KOPT-K1 (cell line): ENCODE results near the gene TAAR2.
"Not testable (repeated sequence)": the region's sequence is repeated elsewhere in the genome, so short reads cannot be mapped to it uniquely, and the experiment has no call there.

Experiments used
- H3K27ac ChIP-seq: fragments of 200-600 bp; sonication (generic); 2 replicates; pipeline ENCODE4 v1.5.1; 2016; ENCODE audit warnings: antibody characterized with exemption, mild to moderate bottlenecking, low read depth, low read length; ENCODE audit not compliant: poor library complexity, severe bottlenecking
- H3K36me3 ChIP-seq: fragments of 200-600 bp; sonication (generic); 2 replicates; pipeline ENCODE4 v1.5.1; 2017; ENCODE audit warnings: antibody characterized with exemption, mild to moderate bottlenecking, low read length, moderate library complexity; ENCODE audit not compliant: insufficient read depth
- H3K9me3 ChIP-seq: fragments of 200-600 bp; sonication (generic); 2 replicates; pipeline ENCODE4 v1.5.1; 2017; ENCODE audit warnings: antibody characterized with exemption, low read length, mild to moderate bottlenecking; ENCODE audit not compliant: insufficient read depth, poor library complexity, severe bottlenecking

Gene TAAR2

GRCh38 chr6:132624175-132624574 lies at the start of gene TAAR2:
Gene TAAR2 (minus strand): TSS chr6:132624275. CDS start chr6:132624275, 0 bp downstream.
- Histone ChIP-seq H3K36me3 (no peaks in the 10 kb centered on the region), H3K9me3 (no peaks in the 10 kb centered on the region), H3K27ac (no peak within 1 kb of the TSS)

DNA sequence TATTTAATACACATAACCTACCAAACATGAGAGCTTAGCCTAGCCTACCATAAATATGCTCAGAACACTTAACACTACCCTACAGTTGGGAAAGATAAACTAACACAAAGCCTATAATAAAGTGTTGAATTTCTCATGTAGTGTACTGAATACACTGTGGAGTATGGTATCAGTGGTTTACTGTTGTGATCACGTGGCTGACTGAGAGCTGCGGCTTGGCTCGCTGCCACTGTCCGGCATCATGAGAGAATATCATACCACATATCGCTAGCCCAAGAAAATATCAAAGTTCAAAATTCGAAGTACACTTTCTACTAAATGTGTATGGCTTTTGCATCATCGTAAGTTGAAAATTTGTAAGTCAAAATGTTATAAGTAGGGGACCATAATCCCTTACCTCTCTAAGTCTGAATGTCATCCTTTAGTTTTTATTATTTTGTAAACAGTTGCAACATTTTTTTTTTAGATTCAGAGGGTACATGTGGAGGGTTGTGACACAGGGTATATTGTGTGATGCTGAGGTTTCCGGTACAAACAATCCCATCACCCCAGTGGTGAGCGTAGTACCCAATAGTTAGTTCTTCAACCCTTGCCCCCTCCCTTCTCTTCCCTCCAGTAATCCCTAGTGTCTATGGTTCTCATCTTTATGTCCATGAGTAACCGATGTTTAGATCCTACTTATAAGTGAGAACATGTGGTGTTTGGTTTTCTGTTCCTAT lies 49.5 kb upstream of the TAAR2 start:
- Histone ChIP-seq H3K27ac (no peak overlapping the region), H3K36me3 (no peaks in the 10 kb centered on the region), H3K9me3 (no peaks in the 10 kb centered on the region)

DNA sequence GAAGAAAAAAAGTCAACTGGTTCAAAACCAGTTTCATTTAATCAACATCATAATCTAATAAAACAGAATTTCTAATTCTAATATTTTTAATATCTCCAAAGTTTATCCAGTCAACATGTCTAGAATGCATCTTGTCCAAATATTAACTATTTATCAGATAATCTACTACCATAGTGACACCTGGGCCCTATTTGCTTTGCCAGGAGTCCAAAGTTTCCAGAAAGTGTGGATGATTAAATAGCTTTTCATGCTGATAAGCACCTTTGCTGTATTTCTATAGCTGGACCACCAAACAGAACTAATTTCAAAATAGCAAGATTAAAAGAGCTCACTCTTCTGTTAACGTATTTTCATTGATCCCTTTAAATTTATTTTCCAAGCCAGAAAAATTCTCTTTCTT lies 47.2 kb upstream of the TAAR2 start:
- H3K36me3 ChIP-seq: no peaks in the 10 kb centered on the region
- no peak overlapping the region for H3K27ac ChIP-seq
- no peaks in the 10 kb centered on the region for H3K9me3 ChIP-seq

- Histone ChIP-seq H3K36me3 (no peaks in the 10 kb centered on the region), H3K27ac (no peak overlapping the region), H3K9me3 (no peaks in the 10 kb centered on the region)
Observed at GRCh38 chr6:132669690-132670291, 45.7 kb upstream of the TAAR2 start.

- Histone ChIP-seq H3K9me3 (no peaks in the 10 kb centered on the region), H3K36me3 (no peaks in the 10 kb centered on the region), H3K27ac (no peak overlapping the region)
Observed at GRCh38 chr6:132666118-132666517, 42.0 kb upstream of the TAAR2 start.

GRCh38 chr6:132664309-132665034 lies 40.4 kb upstream of the TAAR2 start:
- no peak overlapping the region for H3K27ac ChIP-seq
- no peaks in the 10 kb centered on the region for H3K36me3 ChIP-seq
- H3K9me3 ChIP-seq: no peaks in the 10 kb centered on the region

DNA sequence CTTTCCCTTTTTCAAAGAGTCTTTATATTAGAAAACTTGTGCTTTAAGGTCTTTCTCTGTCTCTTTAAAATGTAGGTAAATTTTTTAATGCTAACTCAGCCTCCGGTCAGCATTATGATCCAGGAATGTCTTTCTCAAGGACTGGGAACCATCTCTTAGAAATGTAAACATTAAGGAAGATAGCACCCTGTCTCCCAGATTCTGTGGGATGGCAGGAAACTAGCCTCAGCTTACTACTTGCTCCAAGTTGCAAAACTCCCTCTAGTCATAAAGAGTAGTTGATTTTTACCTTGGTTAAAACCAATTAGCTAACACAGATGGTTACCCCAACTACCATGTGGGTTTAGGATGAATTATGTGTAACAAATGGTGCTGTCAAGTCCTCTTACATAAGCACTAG lies 39.6 kb upstream of the TAAR2 start:
- Histone ChIP-seq H3K36me3 (no peaks in the 10 kb centered on the region), H3K27ac (no peak overlapping the region), H3K9me3 (no peaks in the 10 kb centered on the region)

DNA sequence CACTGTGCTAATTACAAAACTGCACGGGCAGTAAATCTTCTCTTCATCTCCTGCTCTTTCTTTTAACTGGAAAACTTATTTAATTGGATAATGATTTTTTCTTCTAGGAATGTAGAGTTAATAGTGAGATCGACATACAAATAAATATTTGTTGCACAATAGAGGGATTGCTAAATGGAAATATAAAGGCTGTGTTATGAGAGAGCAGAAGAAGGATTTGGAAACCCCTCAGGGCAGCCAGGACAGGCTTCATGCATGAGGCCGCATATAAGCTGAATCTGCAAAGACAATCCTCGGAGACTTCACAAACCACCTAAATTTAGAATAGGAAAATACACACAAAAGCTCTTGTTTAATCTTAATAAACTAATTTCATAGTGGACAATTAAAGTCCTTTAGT lies 37.8 kb upstream of the TAAR2 start:
- Histone ChIP-seq H3K36me3 (no peaks in the 10 kb centered on the region), H3K27ac (no peak overlapping the region), H3K9me3 (no peaks in the 10 kb centered on the region)

GRCh38 chr6:132659082-132659481 lies 35.0 kb upstream of the TAAR2 start, which contains the start of gene TAAR1:
Gene TAAR1 (minus strand): TSS chr6:132659182. CDS start chr6:132646003, 13,179 bp downstream.
- H3K9me3 ChIP-seq: no peaks in the 10 kb centered on the region
- H3K36me3 ChIP-seq: no peaks in the 10 kb centered on the region

DNA sequence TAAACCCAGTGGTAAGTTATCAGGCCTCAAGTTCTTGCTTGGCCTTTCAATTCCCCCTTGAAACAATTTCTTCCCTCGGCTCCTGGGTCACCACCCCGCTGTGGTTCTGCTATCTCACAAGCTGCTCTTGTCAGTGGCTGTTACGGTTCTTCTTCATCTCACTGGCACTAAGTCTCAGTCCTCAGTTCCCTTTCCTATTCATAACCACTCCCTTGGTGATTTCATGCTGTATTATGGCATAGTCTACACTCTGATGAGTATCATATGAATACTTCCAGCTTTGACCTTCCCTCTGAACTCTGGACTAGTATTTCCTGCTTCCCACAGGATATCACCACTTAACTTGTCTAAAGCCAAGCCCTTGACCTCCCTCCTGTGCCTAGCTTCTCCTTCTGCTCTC lies 27.0 kb upstream of the TAAR2 start:
- H3K27ac ChIP-seq: no peak overlapping the region
- no peaks in the 10 kb centered on the region for H3K36me3 ChIP-seq

More at GRCh38 chr6:132659082-132659481, 35.0 kb upstream of the TAAR2 start, which contains the start of gene TAAR1:
- H3K27ac ChIP-seq: no peak within 1 kb of the TSS

GRCh38 chr6:132650429-132650828 lies 26.4 kb upstream of the TAAR2 start:
- H3K9me3 ChIP-seq: no peaks in the 10 kb centered on the region
- no peaks in the 10 kb centered on the region for H3K36me3 ChIP-seq
- H3K27ac ChIP-seq: no peak overlapping the region

More for the DNA sequence above, 27.0 kb upstream of the TAAR2 start:
- H3K9me3 ChIP-seq: no peaks in the 10 kb centered on the region

GRCh38 chr6:132648828-132649227 lies 24.8 kb upstream of the TAAR2 start:
- Histone ChIP-seq H3K27ac (no peak overlapping the region), H3K36me3 (no peaks in the 10 kb centered on the region), H3K9me3 (no peaks in the 10 kb centered on the region)

DNA sequence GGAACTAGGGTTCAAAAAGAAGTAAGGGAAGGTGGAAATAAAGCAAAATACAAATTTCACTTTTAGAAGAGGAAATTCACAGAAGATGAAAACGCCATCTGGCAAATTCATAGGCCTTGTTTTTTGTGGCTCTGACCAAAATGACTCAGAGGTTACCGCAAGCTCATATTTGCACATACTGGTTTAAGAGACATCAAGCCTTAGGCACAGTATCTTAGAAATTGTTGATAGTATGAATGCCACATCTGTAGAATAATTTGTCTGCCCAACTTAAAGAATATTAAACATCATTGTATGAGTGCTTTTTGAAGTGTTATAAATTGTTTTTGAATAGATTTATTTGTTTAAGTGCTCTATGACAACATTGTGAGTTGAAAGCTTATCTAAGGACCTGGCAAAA lies 24.3 kb upstream of the TAAR2 start:
- H3K36me3 ChIP-seq: no peaks in the 10 kb centered on the region
- no peaks in the 10 kb centered on the region for H3K9me3 ChIP-seq
- H3K27ac ChIP-seq: no peak overlapping the region

- Histone ChIP-seq H3K27ac (no peak overlapping the region), H3K36me3 (no peaks in the 10 kb centered on the region), H3K9me3 (no peaks in the 10 kb centered on the region)
Observed at GRCh38 chr6:132643547-132643946, 19.5 kb upstream of the TAAR2 start.

- H3K36me3 ChIP-seq, H3K27ac ChIP-seq, H3K9me3 ChIP-seq: not testable (repeated sequence)
Observed at GRCh38 chr6:132637135-132637534, 13.1 kb upstream of the TAAR2 start.
